HepG2 (cell line): ENCODE results near the gene RBCK1. TPM values are rescaled to one million over a fixed set of nuclear protein-coding genes. Genes with fewer than 3 reads are reported as not detected.

Experiments used
- IRF2 ChIP-seq: IDR thresholded peaks from 2 replicates; pipeline ENCODE4 v1.6.1; 2018; ENCODE audit warnings: missing genetic modification reagents, missing compliant biosample characterization
- JARID2 ChIP-seq: sonication (generic); formaldehyde crosslinking; IDR thresholded peaks from 2 replicates; pipeline ENCODE4 v1.8.1; 2023; ENCODE audit warnings: missing genetic modification reagents, inconsistent platforms; ENCODE audit not compliant: insufficient replicate concordance
- JUND ChIP-seq: sonication (generic); formaldehyde crosslinking; IDR thresholded peaks from 2 replicates; pipeline ENCODE4 v1.8.0; 2022; ENCODE audit warnings: mild to moderate bottlenecking, missing genetic modification reagents
- MTF2 ChIP-seq: sonication (generic); formaldehyde crosslinking; IDR thresholded peaks from 2 replicates; pipeline ENCODE4 v1.5.0; 2020; ENCODE audit warnings: missing genetic modification reagents, borderline replicate concordance
- NFIC ChIP-seq: IDR thresholded peaks from 2 replicates; pipeline ENCODE4 v1.6.1; 2012; ENCODE audit warnings: mild to moderate bottlenecking, low read length, inconsistent platforms
- POLR2A ChIP-seq, 2 experiments: IDR thresholded peaks; 2 replicates each; pipeline ENCODE4 v1.6.1; 2011; ENCODE audit warnings: low read depth in 2 of 2, low read length in 2 of 2, mild to moderate bottlenecking in 1 of 2, moderate library complexity in 1 of 2; ENCODE audit not compliant: insufficient read depth in 1 of 2
- POLR2AphosphoS5 ChIP-seq: IDR thresholded peaks from 2 replicates; pipeline ENCODE4 v1.6.1; 2012; ENCODE audit warnings: low read depth, low read length
- PTBP1 ChIP-seq: fragments of 200-400 bp; formaldehyde crosslinking; IDR thresholded peaks from 2 replicates; pipeline ENCODE4 v1.6.1; 2018; ENCODE audit warnings: low read length, low read depth; ENCODE audit not compliant: poor library complexity, severe bottlenecking
- SALL1 ChIP-seq: sonication (generic); formaldehyde crosslinking; IDR thresholded peaks from 2 replicates; pipeline ENCODE4 v1.8.0; 2022; ENCODE audit warnings: mild to moderate bottlenecking, missing genetic modification reagents
- SETDB1 ChIP-seq: sonication (generic); formaldehyde crosslinking; IDR thresholded peaks from 2 replicates; pipeline ENCODE4 v1.5.1; 2020; ENCODE audit warnings: missing genetic modification reagents, mild to moderate bottlenecking, borderline replicate concordance
- SOX6 ChIP-seq, 2 experiments: fragments of 450-650 bp in 1 of 2; sonication (generic) in 1 of 2; formaldehyde crosslinking in 1 of 2; IDR thresholded peaks; 2 replicates each; pipeline versions ENCODE4 v1.4.0 to v1.6.1; 2017 to 2020; ENCODE audit warnings: antibody characterized with exemption in 1 of 2, mild to moderate bottlenecking in 1 of 2, missing genetic modification reagents in 1 of 2
- ZNF282 ChIP-seq: fragments of 450-650 bp; IDR thresholded peaks from 2 replicates; pipeline ENCODE4 v1.6.1; 2018; ENCODE audit not compliant: partially characterized antibody
- polyA plus RNA-seq, 8 experiments: library from polyadenylated mRNA; depleted of rRNA in 3 of 8; stranded (reverse) in 7 of 8; unstranded in 1 of 8; fragments of >200 nt; fragmentation: Illumina TruSeq in 4 of 8; extraction: Trizol in 4 of 8; gene quantifications; 2 replicates each; pipeline versions ENCODE4 v1.2.1 to v1.2.3, GENCODE V29; 2011 to 2016; ENCODE audit warnings: low read depth in 4 of 8, missing spikeins in 1 of 8, mixed read lengths in 1 of 8; ENCODE audit not compliant: insufficient read depth in 1 of 8
- total RNA-seq, 5 experiments: library from RNA; depleted of rRNA; stranded (reverse); fragments of >200 nt; fragmentation: Illumina TruSeq; extraction: Trizol; gene quantifications; 2 replicates each; pipeline ENCODE4 v1.2.3, GENCODE V29; 2016; ENCODE audit warnings: low read depth in 1 of 5
- TF ChIP-seq, protein P1 (sequence below): IDR thresholded peaks from 2 replicates; pipeline ENCODE4 v1.6.1; 2016; ENCODE audit warnings: missing biosample characterization, missing genetic modification reagents, low read depth
- TF ChIP-seq, protein P2 (sequence below): sonication (generic); formaldehyde crosslinking; IDR thresholded peaks from 2 replicates; pipeline ENCODE4 v1.4.0; 2020; ENCODE audit warnings: mild to moderate bottlenecking, missing genetic modification reagents

RBCK1 gene
- total and polyA plus RNA-seq, 2 of the 13 experiments (the other 11 are each of a cell fraction or from before 2014, with no cell fraction given) = 149 to 215 TPM

DNA sequence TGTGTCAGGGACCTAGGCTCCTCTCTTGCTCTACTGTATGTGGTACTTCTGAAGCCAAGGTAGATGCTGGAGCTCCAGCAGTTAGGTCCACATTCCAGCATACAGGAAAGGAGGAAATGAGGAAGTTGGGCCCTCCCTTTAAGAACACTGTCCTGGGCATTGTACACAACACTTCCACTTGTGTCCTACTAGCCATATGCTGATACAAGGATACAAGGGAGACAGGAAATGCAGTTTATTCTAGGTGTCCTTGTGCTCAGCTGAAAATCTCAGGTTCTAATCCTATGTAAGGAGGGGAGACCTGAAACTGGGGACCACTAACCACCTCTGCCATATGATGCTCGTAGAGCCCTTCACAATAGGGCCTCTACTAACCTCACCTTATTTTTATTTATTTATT is 23.4 kb upstream of the RBCK1 start (continued):
- TF ChIP-seq ZNF282 = no peak
- TF ChIP-seq JARID2 (CRISPR knock-in tag) = no peak
- TF ChIP-seq, protein P1, sequence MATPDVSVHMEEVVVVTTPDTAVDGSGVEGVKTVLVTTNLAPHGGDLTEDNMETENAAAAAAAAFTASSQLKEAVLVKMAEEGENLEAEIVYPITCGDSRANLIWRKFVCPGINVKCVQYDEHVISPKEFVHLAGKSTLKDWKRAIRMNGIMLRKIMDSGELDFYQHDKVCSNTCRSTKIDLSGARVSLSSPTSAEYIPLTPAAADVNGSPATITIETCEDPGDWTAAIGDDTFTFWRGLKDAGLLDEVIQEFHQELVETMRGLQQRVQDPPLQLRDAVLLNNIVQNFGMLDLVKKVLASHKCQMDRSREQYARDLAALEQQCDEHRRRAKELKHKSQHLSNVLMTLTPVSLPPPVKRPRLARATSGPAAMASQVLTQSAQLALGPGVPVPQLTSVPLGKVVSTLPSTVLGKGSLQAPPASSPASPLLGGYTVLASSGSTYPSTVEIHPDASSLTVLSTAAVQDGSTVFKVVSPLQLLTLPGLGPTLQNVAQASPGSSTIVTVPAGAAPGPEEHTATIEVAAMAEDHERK (CRISPR knock-in tag) = no peak
- TF ChIP-seq JUND (CRISPR knock-in tag) = no peak
- no peak for TF ChIP-seq SOX6 (IDR thresholded peaks at IDR 0.05)
- TF ChIP-seq SOX6 (CRISPR knock-in tag; IDR thresholded peaks at IDR 0.05) = peak; percentile 18; the same call in 1 of the 2 replicates
- no peak for TF ChIP-seq SALL1 (CRISPR knock-in tag)
- TF ChIP-seq, protein P2, sequence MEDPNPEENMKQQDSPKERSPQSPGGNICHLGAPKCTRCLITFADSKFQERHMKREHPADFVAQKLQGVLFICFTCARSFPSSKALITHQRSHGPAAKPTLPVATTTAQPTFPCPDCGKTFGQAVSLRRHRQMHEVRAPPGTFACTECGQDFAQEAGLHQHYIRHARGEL (CRISPR knock-in tag) = no peak
- no peak for TF ChIP-seq MTF2 (CRISPR knock-in tag)
- TF ChIP-seq IRF2 (CRISPR knock-in tag) = 0 out of 2 replicates have a peak, but pooled peaks have one; percentile 26
- TF ChIP-seq NFIC = no peak
- TF ChIP-seq POLR2AphosphoS5 = peak; percentile 25; the same call in 1 of the 2 replicates
- peak in 1 of 2 experiments; percentile 57; a peak in 1 of 4 replicates for TF ChIP-seq POLR2A (IDR thresholded peaks at IDR 0.05; ENCODE audit: insufficient read depth in 1 of 2, low read depth in 2 of 2, low read length in 2 of 2)
- no peak for TF ChIP-seq SETDB1 (CRISPR knock-in tag)
- TF ChIP-seq PTBP1 = no peak
